GM10847 (cell line): ENCODE results near the gene CLIP2.

Source experiments
- POLR2A ChIP-seq: IDR thresholded peaks from 2 replicates; pipeline ENCODE4 v1.6.1; 2011; ENCODE audit not compliant: insufficient read length; ENCODE audit errors: extremely low read depth

The CLIP2 gene

DNA sequence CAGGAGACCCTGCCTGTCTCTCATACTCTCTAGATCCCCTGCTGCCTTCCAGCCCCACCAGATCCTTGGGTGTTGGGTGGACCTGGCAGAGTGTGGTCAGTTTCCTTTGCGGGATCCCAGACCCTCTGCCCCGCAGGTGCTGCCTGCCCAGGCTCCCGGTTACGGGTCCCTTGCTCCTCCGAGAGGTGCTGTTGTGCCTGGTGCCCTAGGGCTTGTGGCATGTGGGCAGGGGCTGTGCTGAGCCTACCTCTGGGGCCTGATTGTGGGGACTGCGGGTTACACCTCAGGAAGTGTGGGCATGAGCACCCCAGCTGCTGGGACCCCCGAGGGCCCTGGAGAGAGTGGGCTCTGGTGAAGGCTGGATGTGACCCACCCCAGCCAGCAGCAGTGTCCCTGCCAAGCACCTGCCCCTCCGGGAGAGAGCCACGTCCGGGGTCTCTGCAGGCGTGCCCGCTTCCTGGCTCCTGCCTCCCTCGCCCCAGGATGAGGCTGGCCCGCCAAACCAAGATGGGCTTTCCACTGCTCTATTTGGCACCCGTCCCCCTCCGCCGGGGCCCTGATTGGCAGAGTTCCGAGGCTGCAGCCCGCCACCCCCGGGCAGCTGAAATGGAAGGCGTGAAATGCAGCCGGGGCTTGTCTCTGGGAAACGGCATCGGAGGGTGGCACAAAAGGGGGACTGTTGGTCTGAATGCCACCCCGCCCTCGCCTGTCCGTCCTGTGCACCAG is 17.0 kb downstream of the CLIP2 start:
- no peak for TF ChIP-seq POLR2A

DNA sequence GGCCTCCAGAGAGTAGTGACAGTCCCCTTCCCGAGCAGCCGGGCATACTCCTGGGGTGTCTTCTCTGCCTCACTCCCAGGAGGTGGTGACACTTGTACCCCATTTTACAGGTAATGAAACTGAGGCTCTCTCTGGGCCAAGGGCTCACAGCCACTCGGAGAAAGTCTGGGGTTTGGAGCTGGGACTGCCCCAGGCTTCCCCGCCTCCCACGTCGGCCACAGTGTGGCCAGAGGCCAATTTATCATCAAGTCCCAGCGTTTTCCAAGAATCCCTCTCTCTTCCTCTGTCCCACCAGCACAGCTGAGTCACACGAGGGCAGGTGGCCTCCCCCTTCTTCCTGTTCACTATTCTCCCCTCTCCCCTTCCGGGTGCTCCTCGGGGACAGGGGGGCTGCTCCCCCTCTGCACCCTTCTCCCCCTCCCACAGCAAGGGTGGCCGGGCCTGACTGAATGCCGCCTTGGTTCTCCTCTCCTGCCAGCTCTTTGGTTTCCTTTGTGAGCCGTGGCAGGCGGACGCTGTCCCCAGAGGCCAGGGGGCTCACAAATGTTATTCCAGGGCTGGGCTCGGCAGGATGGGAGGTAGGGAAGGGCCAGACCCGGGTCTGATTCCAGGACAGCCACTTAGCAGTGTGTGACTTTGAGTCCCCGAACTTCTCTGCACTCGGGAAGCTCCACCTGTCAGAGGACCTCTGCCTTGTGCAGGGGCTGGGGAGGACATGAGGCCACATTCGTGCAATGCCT is 17.7 kb downstream of the CLIP2 start:
- no peak for TF ChIP-seq POLR2A

GRCh38 chr7:74307738-74308505 is 18.7 kb downstream of the CLIP2 start:
- TF ChIP-seq POLR2A, result no peak

DNA sequence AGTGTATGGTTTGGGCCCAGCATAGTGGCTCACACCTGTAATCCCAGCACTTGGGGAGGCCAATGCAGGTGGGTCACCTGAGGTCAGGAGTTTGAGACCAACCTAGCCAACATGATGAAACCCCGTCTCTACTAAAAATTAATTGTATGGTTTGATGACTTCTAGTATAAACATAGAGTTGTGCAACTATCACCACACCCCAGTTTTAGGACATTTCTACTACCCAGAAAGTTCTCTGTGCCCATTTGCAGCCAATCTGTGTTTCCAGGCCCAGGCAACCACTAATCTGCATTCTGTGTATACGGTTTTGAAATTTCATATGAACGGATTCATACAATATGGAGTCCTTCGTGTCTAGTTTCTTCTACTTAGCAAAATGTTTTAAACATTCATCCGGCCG is 20.0 kb downstream of the CLIP2 start:
- TF ChIP-seq POLR2A, result no peak

GRCh38 chr7:74311305-74311744 is 22.1 kb downstream of the CLIP2 start:
- TF ChIP-seq POLR2A, result no peak

DNA sequence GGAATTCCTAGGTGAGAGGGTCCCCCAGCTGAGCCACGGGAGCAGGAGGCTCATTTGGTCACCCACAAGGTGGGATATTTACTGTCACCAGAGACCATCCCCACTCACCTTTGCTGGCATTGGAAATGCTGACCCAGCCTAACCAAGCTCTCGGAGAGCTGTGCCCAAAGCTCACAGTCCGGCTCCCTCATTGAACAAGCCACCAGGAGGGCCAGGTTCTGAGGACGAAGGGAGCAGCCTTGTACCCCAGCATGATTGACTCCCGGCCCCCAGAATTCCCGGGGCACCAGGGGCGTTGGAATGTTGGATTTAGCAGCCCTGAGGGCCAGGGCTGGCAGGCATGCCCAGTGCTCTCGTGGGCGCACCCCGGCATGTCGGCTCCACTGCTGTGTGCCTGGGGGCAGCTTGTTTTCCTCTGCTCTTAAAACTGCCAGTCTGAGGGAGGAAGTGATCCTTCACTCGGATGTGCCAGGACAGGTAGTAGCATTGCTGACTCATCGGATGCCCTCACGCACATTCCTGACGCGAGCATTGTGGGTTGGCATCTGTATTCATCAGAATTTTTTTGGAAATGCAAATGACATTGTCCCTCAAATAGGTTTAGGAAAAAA is 23.3 kb downstream of the CLIP2 start:
- TF ChIP-seq POLR2A, result no peak

DNA sequence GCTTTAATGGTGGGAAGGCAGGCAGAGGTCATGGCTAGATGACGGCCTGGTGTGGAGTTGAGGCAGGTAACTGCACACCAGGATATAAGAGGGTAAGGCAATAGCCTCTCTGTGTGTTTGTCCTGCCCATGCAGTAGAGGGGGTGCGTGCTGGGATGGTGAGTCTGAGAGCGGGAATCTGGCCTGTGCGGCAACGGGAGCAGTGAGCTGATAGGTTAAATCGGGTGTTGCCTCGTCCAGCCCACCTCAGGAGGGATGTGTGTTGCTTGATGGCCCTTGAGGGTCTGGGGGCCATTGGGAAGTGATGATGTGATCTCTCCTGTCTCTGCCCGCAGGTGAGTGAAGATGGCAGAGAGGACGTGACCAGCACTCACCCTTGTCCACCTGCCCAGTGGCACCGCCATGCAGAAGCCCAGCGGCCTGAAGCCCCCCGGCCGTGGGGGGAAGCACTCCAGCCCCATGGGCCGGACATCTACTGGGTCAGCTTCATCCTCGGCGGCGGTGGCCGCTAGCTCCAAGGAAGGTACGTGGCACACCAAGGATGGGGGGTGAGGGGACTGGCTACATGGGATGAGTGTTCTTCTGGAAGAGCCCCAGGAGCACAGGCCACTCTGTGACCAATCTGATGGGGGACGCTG is 28.1 kb downstream of the CLIP2 start:
- no peak for TF ChIP-seq POLR2A

- TF ChIP-seq POLR2A, result no peak
Measured at GRCh38 chr7:74318043-74318442, 28.8 kb downstream of the CLIP2 start.

- TF ChIP-seq POLR2A, result no peak
Measured at GRCh38 chr7:74320645-74321221, 31.5 kb downstream of the CLIP2 start.

DNA sequence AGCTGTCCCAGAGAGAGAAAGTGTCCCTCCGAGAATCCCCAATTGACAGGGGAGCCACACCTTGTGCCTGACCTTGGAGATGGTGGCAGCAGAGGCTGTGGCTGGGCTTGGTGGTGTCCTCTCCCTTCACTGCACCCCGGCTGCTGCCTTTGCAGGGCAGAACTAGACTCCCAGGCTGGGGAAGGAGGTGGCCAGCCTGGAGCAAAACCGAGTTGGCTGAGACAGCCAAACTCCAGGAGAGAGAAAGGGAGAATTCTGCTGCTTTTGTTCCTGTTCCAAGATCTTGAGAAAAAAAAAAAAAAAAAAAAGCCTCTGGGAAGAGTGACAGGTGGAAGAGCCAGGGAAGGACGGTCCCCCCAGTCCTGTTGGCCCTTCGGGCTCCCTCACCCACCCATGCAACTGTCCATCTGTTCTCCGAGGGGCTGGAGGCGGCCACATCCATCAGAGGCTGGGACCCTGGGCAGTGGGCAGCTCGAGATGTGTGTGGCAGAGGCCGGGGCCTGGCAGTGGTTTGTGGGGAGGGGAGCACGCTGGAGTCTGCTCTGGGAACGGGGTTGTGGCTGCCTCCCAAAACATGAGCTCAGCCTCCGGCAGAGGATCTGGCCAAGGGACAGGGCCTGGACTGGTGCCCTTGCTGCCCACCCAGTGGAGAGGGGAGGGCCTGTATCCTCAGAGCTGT is 35.5 kb downstream of the CLIP2 start:
- no peak for TF ChIP-seq POLR2A

DNA sequence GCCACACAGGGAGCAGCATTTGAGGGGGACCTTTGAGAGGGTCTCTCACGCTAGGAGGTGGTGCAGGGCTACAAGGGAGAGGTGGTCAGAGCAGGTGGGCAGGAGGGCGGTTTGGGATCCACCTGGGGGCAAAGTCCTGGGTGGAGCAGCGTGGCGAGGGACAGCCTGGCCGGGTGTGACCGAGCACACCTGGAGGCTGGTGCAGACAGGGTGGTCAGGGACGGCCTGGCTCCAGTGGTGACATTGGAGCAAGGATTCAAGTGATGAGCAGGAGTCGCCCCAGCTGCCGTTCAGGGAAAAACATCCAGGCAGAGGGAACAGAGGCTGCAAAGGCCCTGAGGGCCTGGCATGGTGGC is 36.0 kb downstream of the CLIP2 start:
- no peak for TF ChIP-seq POLR2A

- no peak for TF ChIP-seq POLR2A
Measured at GRCh38 chr7:74329225-74329624, 40.0 kb downstream of the CLIP2 start.

GRCh38 chr7:74332373-74333176 is 43.4 kb downstream of the CLIP2 start:
- no peak for TF ChIP-seq POLR2A
